Mononuclear cell (primary cell): ENCODE measurements around the gene CIDEB. TPM values are rescaled to one million over a fixed set of nuclear protein-coding genes. Genes with fewer than 3 reads are reported as not detected.

Experiments
- H3K27me3 ChIP-seq: 2 replicates; pipeline ENCODE4 v1.6.0; 2011; ENCODE audit warnings: low read length, control low read depth; ENCODE audit not compliant: insufficient read depth
- H3K4me1 ChIP-seq: 2 replicates; pipeline ENCODE4 v1.5.1; 2011; ENCODE audit warnings: mild to moderate bottlenecking, low read length, control low read depth; ENCODE audit not compliant: insufficient read depth
- H3K4me3 ChIP-seq: 2 replicates; pipeline ENCODE4 v1.5.1; 2011; ENCODE audit warnings: mild to moderate bottlenecking, low read length, moderate library complexity
- H3K9me3 ChIP-seq: 2 replicates; pipeline ENCODE4 v1.5.1; 2011; ENCODE audit warnings: low read depth, mild to moderate bottlenecking, control low read depth, low read length
- total RNA-seq: library from RNA; depleted of rRNA; stranded (reverse); fragments of >200 nt; gene quantifications from one replicate; pipeline ENCODE4 v1.2.3, GENCODE V29; 2012

CIDEB gene
- total RNA-seq, 1 donor: 14.4 TPM

- H3K9me3 ChIP-seq: no peaks in the 10 kb centered on the region
- H3K4me1 ChIP-seq: peaks cover 84% of the 10 kb centered on the region
- H3K27me3 ChIP-seq: no peaks in the 10 kb centered on the region
- H3K4me3 ChIP-seq: peak within 1 kb of the TSS; percentile 47
Observed at GRCh38 chr14:24310646-24311604, 3.1 kb upstream of the CIDEB start, which contains the start of gene LTB4R. Gene LTB4R (plus strand): TSS chr14:24311502. CDS start chr14:24315652, 4,150 bp downstream.

- H3K9me3 ChIP-seq: no peaks in the 10 kb centered on the region
- H3K27me3 ChIP-seq: no peaks in the 10 kb centered on the region
- peak overlapping the region; percentile 47 for H3K4me3 ChIP-seq
- peaks cover 77% of the 10 kb centered on the region for H3K4me1 ChIP-seq
Observed at GRCh38 chr14:24310265-24310645, 2.5 kb upstream of the CIDEB start.

GRCh38 chr14:24309538-24310264 is 1.9 kb upstream of the CIDEB start, which contains the start of gene LTB4R2:
Gene LTB4R2 (plus strand): TSS chr14:24310140. CDS start chr14:24310665, 525 bp downstream.
- no peaks in the 10 kb centered on the region for H3K9me3 ChIP-seq
- H3K27me3 ChIP-seq: no peaks in the 10 kb centered on the region
- peak within 1 kb of the TSS; percentile 47 for H3K4me3 ChIP-seq
- peaks cover 72% of the 10 kb centered on the region for H3K4me1 ChIP-seq

- no peaks in the 10 kb centered on the region for H3K9me3 ChIP-seq
- H3K27me3 ChIP-seq: no peaks in the 10 kb centered on the region
- no peak overlapping the region for H3K4me3 ChIP-seq
- peaks cover 60% of the 10 kb centered on the region for H3K4me1 ChIP-seq
Observed at GRCh38 chr14:24308342-24309124, 756 bp upstream of the CIDEB start.

- H3K9me3 ChIP-seq: no peaks in the 10 kb centered on the region
- no peak overlapping the region for H3K4me3 ChIP-seq
- H3K27me3 ChIP-seq: no peaks in the 10 kb centered on the region
- H3K4me1 ChIP-seq: peaks cover 46% of the 10 kb centered on the region
Observed at GRCh38 chr14:24307156-24307574, 612 bp downstream of the CIDEB start.

- no peak overlapping the region for H3K4me3 ChIP-seq
- no peaks in the 10 kb centered on the region for H3K9me3 ChIP-seq
- peaks cover 36% of the 10 kb centered on the region for H3K4me1 ChIP-seq
- H3K27me3 ChIP-seq: no peaks in the 10 kb centered on the region
Observed at GRCh38 chr14:24304019-24304387, 3.8 kb downstream of the CIDEB start.

- no peaks in the 10 kb centered on the region for H3K27me3 ChIP-seq
- H3K4me1 ChIP-seq: peaks cover 45% of the 10 kb centered on the region
- no peaks in the 10 kb centered on the region for H3K9me3 ChIP-seq
- H3K4me3 ChIP-seq: peak overlapping the region; percentile 68
Observed at GRCh38 chr14:24300326-24300980, 7.3 kb downstream of the CIDEB start.

GRCh38 chr14:24299255-24300191 is 8.3 kb downstream of the CIDEB start, which contains the start of the genes DHRS1 and NOP9:
Gene DHRS1 (minus strand): TSS chr14:24299780. CDS start chr14:24299106, 674 bp downstream.
Gene NOP9 (plus strand): TSS chr14:24299850. CDS start chr14:24299955, 105 bp downstream.
- Histone ChIP-seq H3K9me3 (no peaks in the 10 kb centered on the region), H3K4me1 (peaks cover 45% of the 10 kb centered on the region), H3K4me3 (peak within 1 kb of the TSS; percentile 68), H3K27me3 (no peaks in the 10 kb centered on the region)

GRCh38 chr14:24298892-24299254 is 8.9 kb downstream of the CIDEB start:
- Histone ChIP-seq H3K27me3 (no peaks in the 10 kb centered on the region), H3K4me3 (peak overlapping the region; percentile 68), H3K9me3 (no peaks in the 10 kb centered on the region), H3K4me1 (peaks cover 45% of the 10 kb centered on the region)

- Histone ChIP-seq H3K4me3 (no peak overlapping the region), H3K27me3 (no peaks in the 10 kb centered on the region), H3K4me1 (peaks cover 45% of the 10 kb centered on the region), H3K9me3 (no peaks in the 10 kb centered on the region)
Observed at GRCh38 chr14:24297190-24297964, 10.4 kb downstream of the CIDEB start.

GRCh38 chr14:24296341-24297157 is 11.2 kb downstream of the CIDEB start:
- H3K27me3 ChIP-seq: no peaks in the 10 kb centered on the region
- no peaks in the 10 kb centered on the region for H3K9me3 ChIP-seq
- H3K4me1 ChIP-seq: peaks cover 44% of the 10 kb centered on the region
- H3K4me3 ChIP-seq: no peak overlapping the region

GRCh38 chr14:24293525-24293924 is 14.3 kb downstream of the CIDEB start:
- Histone ChIP-seq H3K4me1 (peaks cover 19% of the 10 kb centered on the region), H3K9me3 (no peaks in the 10 kb centered on the region), H3K27me3 (no peaks in the 10 kb centered on the region), H3K4me3 (no peak overlapping the region)
